ENCODE measurements around the gene NKG7. TPM values are rescaled to one million over a fixed set of nuclear protein-coding genes. Genes with fewer than 3 reads are reported as not detected.

The NKG7 gene
- total RNA-seq, 1 donor, result 24.0 TPM

- peak in 2 of 3 donors; percentile 40 to 63 for DNase-seq (ENCODE audit: low read depth in 2 of 3, low spot score in 2 of 3)
These were observed 7.1 kb downstream of the NKG7 start for GRCh38 chr19:51365211-51365964.

GRCh38 chr19:51364200-51365106 lies 8.0 kb downstream of the NKG7 start:
- no peak for DNase-seq (ENCODE audit: low read depth in 2 of 3, low spot score in 2 of 3)

GRCh38 chr19:51361239-51361638 lies 11.2 kb downstream of the NKG7 start:
- no peak for DNase-seq (ENCODE audit: low read depth in 2 of 3, low spot score in 2 of 3)

- no peak for DNase-seq (ENCODE audit: low read depth in 2 of 3, low spot score in 2 of 3)
These were observed 13.2 kb downstream of the NKG7 start for GRCh38 chr19:51359294-51359693.

GRCh38 chr19:51357952-51358351 lies 14.5 kb downstream of the NKG7 start:
- no peak for DNase-seq (ENCODE audit: low read depth in 2 of 3, low spot score in 2 of 3)

GRCh38 chr19:51356159-51356801 lies 16.2 kb downstream of the NKG7 start:
- no peak for DNase-seq (ENCODE audit: low read depth in 2 of 3, low spot score in 2 of 3)

GRCh38 chr19:51354742-51355148 lies 17.7 kb downstream of the NKG7 start:
- DNase-seq (ENCODE audit: low read depth in 2 of 3, low spot score in 2 of 3), result no peak

GRCh38 chr19:51354103-51354741 lies 18.2 kb downstream of the NKG7 start:
- no peak for DNase-seq (ENCODE audit: low read depth in 2 of 3, low spot score in 2 of 3)

- no peak for DNase-seq (ENCODE audit: low read depth in 2 of 3, low spot score in 2 of 3)
These were observed 19.6 kb downstream of the NKG7 start for GRCh38 chr19:51352783-51353360.

GRCh38 chr19:51351266-51351990 lies 21.0 kb downstream of the NKG7 start:
- no peak for DNase-seq (ENCODE audit: low read depth in 2 of 3, low spot score in 2 of 3)

- DNase-seq (ENCODE audit: low read depth in 2 of 3, low spot score in 2 of 3), result no peak
These were observed 25.1 kb downstream of the NKG7 start for GRCh38 chr19:51347209-51347928.

GRCh38 chr19:51346742-51347141 lies 25.7 kb downstream of the NKG7 start:
- no peak for DNase-seq (ENCODE audit: low read depth in 2 of 3, low spot score in 2 of 3)

- DNase-seq (ENCODE audit: low read depth in 2 of 3, low spot score in 2 of 3), result no peak
These were observed 27.3 kb downstream of the NKG7 start for GRCh38 chr19:51345076-51345620.

GRCh38 chr19:51342631-51343569 lies 29.6 kb downstream of the NKG7 start:
- DNase-seq (ENCODE audit: low read depth in 2 of 3, low spot score in 2 of 3), result no peak

GRCh38 chr19:51341976-51342580 lies 30.4 kb downstream of the NKG7 start, which contains the start of gene VSIG10L:
VSIG10L (minus strand) TSS chr19:51342139; CDS start chr19:51342124, 15 bp downstream.
- DNase-seq (ENCODE audit: low read depth in 2 of 3, low spot score in 2 of 3), result no peak

- DNase-seq (ENCODE audit: low read depth in 2 of 3, low spot score in 2 of 3), result no peak
These were observed 31.4 kb downstream of the NKG7 start for GRCh38 chr19:51341066-51341465.
